Measurements from ENCODE around the gene RAD51. TPM values are rescaled to one million over a fixed set of nuclear protein-coding genes. Genes with fewer than 3 reads are reported as not detected.

The RAD51 gene
- total and polyA plus RNA-seq, 9 of the 15 experiments (the other 6 are each of a cell fraction or from before 2014, with no cell fraction given), result 16.0 to 63.8 (median 34.6) TPM

DNA sequence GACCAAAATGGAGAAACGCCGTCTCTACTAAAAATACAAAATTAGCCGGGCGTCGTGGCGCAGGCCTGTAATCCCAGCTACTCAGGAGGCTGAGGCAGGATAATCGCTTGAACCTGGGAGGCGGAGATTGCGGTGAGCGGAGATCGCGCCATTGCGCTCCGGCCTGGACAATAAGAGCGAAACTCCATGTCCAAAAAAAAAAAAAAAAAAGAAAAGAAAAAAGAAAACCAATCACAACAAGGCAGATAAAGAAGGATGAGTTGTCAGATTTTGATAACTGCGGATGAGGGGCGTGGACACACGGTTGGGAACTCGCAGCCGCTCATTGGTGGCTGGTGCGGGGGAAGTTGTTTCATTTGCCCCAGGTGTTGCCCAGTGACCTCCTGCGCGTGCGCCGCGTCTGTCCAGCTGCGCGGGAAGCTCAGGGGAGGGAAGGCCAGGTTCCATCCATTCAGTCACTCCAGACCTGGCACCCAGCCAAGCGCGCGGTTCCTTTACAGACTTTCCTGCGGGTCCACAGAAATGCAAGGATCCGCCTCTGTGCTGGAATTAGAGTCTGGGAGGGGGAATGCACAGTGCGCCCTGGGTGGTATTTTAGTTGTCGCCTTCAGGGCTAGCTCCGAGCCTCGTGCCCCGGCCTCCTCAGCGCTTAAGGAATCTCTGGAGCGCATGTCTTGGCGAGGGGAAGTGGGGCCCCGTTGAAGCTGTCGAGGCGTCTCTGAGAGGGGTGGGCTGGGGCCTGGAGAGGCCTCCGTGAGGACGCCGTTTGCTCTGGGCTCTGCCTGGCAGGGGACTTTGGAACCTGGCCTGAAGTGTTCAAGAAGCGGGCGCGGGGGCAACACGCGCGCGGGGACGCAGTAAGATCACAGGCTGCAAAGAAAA is 68.2 kb downstream of the RAD51 start (continued):
- TF ChIP-seq ZNF217 (CRISPR knock-in tag; IDR thresholded peaks at IDR 0.05), result no peak
- TF ChIP-seq ARID2 (IDR thresholded peaks at IDR 0.05), result no peak
- TF ChIP-seq ZNF79 (CRISPR knock-in tag; IDR thresholded peaks at IDR 0.05; ENCODE audit: low read depth), result no peak
- TF ChIP-seq ZNF263 (CRISPR knock-in tag; IDR thresholded peaks at IDR 0.05; ENCODE audit: borderline replicate concordance), result peak; percentile 61
- TF ChIP-seq WHSC1 (IDR thresholded peaks at IDR 0.05; ENCODE audit: low read length), result no peak
- no peak for TF ChIP-seq PHB2 (IDR thresholded peaks at IDR 0.05; ENCODE audit: low read depth)
- TF ChIP-seq, protein P1, sequence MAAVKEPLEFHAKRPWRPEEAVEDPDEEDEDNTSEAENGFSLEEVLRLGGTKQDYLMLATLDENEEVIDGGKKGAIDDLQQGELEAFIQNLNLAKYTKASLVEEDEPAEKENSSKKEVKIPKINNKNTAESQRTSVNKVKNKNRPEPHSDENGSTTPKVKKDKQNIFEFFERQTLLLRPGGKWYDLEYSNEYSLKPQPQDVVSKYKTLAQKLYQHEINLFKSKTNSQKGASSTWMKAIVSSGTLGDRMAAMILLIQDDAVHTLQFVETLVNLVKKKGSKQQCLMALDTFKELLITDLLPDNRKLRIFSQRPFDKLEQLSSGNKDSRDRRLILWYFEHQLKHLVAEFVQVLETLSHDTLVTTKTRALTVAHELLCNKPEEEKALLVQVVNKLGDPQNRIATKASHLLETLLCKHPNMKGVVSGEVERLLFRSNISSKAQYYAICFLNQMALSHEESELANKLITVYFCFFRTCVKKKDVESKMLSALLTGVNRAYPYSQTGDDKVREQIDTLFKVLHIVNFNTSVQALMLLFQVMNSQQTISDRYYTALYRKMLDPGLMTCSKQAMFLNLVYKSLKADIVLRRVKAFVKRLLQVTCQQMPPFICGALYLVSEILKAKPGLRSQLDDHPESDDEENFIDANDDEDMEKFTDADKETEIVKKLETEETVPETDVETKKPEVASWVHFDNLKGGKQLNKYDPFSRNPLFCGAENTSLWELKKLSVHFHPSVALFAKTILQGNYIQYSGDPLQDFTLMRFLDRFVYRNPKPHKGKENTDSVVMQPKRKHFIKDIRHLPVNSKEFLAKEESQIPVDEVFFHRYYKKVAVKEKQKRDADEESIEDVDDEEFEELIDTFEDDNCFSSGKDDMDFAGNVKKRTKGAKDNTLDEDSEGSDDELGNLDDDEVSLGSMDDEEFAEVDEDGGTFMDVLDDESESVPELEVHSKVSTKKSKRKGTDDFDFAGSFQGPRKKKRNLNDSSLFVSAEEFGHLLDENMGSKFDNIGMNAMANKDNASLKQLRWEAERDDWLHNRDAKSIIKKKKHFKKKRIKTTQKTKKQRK (IDR thresholded peaks at IDR 0.05; ENCODE audit: borderline replicate concordance, low read depth, low read length), result no peak
- peak; percentile 19 for TF ChIP-seq PCBP1 (IDR thresholded peaks at IDR 0.05; ENCODE audit: low read depth, low read length, poor library complexity, severe bottlenecking)
- TF ChIP-seq SMAD3 (CRISPR knock-in tag; conservative IDR thresholded peaks at IDR 0.05), result no peak
- no peak for TF ChIP-seq ZNF780A (CRISPR knock-in tag; IDR thresholded peaks at IDR 0.05)
- TF ChIP-seq XRCC3 (IDR thresholded peaks at IDR 0.05), result no peak
- TF ChIP-seq TRIM28 (IDR thresholded peaks at IDR 0.05), result no peak
- TF ChIP-seq ZNF140 (CRISPR knock-in tag; IDR thresholded peaks at IDR 0.05), result no peak
- peak; percentile 48; the same call in 1 of the 2 replicates for TF ChIP-seq RNF2 (IDR thresholded peaks at IDR 0.05)
- TF ChIP-seq POLR3G (IDR thresholded peaks at IDR 0.05; ENCODE audit: extremely low read depth, insufficient read length, insufficient replicate concordance), result no peak
- no peak for TF ChIP-seq CEBPB (tag; IDR thresholded peaks at IDR 0.05)
- no peak for TF ChIP-seq XRCC5 (IDR thresholded peaks at IDR 0.05; ENCODE audit: low read depth, low read length)
- peak; percentile 32; the same call in 1 of the 2 replicates for TF ChIP-seq DMBX1 (CRISPR knock-in tag; IDR thresholded peaks at IDR 0.05; ENCODE audit: borderline replicate concordance)
- TF ChIP-seq, protein P2, sequence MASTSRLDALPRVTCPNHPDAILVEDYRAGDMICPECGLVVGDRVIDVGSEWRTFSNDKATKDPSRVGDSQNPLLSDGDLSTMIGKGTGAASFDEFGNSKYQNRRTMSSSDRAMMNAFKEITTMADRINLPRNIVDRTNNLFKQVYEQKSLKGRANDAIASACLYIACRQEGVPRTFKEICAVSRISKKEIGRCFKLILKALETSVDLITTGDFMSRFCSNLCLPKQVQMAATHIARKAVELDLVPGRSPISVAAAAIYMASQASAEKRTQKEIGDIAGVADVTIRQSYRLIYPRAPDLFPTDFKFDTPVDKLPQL (IDR thresholded peaks at IDR 0.05; ENCODE audit: extremely low read depth, insufficient read length), result no peak
- TF ChIP-seq, protein P3, sequence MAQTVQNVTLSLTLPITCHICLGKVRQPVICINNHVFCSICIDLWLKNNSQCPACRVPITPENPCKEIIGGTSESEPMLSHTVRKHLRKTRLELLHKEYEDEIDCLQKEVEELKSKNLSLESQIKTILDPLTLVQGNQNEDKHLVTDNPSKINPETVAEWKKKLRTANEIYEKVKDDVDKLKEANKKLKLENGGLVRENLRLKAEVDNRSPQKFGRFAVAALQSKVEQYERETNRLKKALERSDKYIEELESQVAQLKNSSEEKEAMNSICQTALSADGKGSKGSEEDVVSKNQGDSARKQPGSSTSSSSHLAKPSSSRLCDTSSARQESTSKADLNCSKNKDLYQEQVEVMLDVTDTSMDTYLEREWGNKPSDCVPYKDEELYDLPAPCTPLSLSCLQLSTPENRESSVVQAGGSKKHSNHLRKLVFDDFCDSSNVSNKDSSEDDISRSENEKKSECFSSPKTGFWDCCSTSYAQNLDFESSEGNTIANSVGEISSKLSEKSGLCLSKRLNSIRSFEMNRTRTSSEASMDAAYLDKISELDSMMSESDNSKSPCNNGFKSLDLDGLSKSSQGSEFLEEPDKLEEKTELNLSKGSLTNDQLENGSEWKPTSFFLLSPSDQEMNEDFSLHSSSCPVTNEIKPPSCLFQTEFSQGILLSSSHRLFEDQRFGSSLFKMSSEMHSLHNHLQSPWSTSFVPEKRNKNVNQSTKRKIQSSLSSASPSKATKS (CRISPR knock-in tag; IDR thresholded peaks at IDR 0.05), result no peak
- TF ChIP-seq, protein P4, sequence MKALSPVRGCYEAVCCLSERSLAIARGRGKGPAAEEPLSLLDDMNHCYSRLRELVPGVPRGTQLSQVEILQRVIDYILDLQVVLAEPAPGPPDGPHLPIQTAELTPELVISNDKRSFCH (CRISPR knock-in tag; IDR thresholded peaks at IDR 0.05), result peak; percentile 42; the same call in 1 of the 2 replicates
- TF ChIP-seq, protein P4 (tag; IDR thresholded peaks at IDR 0.05), result no peak
- TF ChIP-seq TCF3 (CRISPR knock-in tag; IDR thresholded peaks at IDR 0.05), result no peak
